ENCODE data around the gene LPCAT3. TPM values are rescaled to one million over a fixed set of nuclear protein-coding genes. Genes with fewer than 3 reads are reported as not detected.
A peak's percentile ranks its signal among the peaks of the same experiment; 100 is the strongest.

The LPCAT3 gene
- total RNA-seq, 1 experiment from 2014 or later = 16.3 TPM

- H3K79me2 ChIP-seq (ENCODE audit: low read length) = no peaks in the 10 kb centered on the region
- no peaks in the 10 kb centered on the region for H3K9me2 ChIP-seq (replicated peaks; ENCODE audit: low read length)
- ChIA-PET POLR2A (ENCODE audit: unreplicated experiment) (no interaction called here), CTCF (no interaction called here)
- no peak within 1 kb of the TSS for H3K9ac ChIP-seq (ENCODE audit: low read length)
- H3K27ac ChIP-seq (ENCODE audit: low read length) = no peak within 1 kb of the TSS
- no peaks in the 10 kb centered on the region for H3F3A ChIP-seq (ENCODE audit: low read length, unreplicated experiment)
- no peak for ATAC-seq
- H4K20me1 ChIP-seq (ENCODE audit: low read length) = no peaks in the 10 kb centered on the region
- H3K4me1 ChIP-seq (ENCODE audit: insufficient read depth, low read length) = peaks cover 5% of the 10 kb centered on the region
- intact Hi-C loops (cut with micrococcal nuclease) = no loop called here
- no peak for DNase-seq
- no TSS peak for BruUV-seq (replicated peaks)
- H3K4me3 ChIP-seq (ENCODE audit: low read length) = no peak within 1 kb of the TSS
- no peak within 1 kb of the TSS for H3K4me2 ChIP-seq (ENCODE audit: low read length)
- TF ChIP-seq CTCF (conservative IDR thresholded peaks at IDR 0.05; ENCODE audit: low read depth, low read length) (no peak), EZH2phosphoT487 (IDR thresholded peaks at IDR 0.05; ENCODE audit: borderline replicate concordance, low read length) (no peak), EZH2 (IDR thresholded peaks at IDR 0.05; ENCODE audit: low read length, unreplicated experiment) (no peak)
- H3K9me3 ChIP-seq (ENCODE audit: low read length) = no peaks in the 10 kb centered on the region
- H3K36me3 ChIP-seq (ENCODE audit: low read depth, low read length) = no peaks in the 10 kb centered on the region
- H3K27me3 ChIP-seq (ENCODE audit: low read length) = no peaks in the 10 kb centered on the region
- no peak within 1 kb of the TSS for H2AFZ ChIP-seq (ENCODE audit: low read length)
Measured at GRCh38 chr12:6950811-6951540, 67.3 kb downstream of the LPCAT3 start, which contains the start of gene PTPN6. Gene PTPN6 (plus strand): TSS chr12:6951356. CDS start chr12:6951513, 157 bp downstream.

GRCh38 chr12:6950401-6950801 is 67.9 kb downstream of the LPCAT3 start:
- Histone ChIP-seq H3K27me3 (ENCODE audit: low read length) (no peaks in the 10 kb centered on the region), H3K27ac (ENCODE audit: low read length) (no peak overlapping the region), H3K9me2 (replicated peaks; ENCODE audit: low read length) (no peaks in the 10 kb centered on the region), H3K9me3 (ENCODE audit: low read length) (no peaks in the 10 kb centered on the region), H2AFZ (ENCODE audit: low read length) (no peak overlapping the region), H4K20me1 (ENCODE audit: low read length) (no peaks in the 10 kb centered on the region), H3K9ac (ENCODE audit: low read length) (no peak overlapping the region), H3K4me3 (ENCODE audit: low read length) (no peak overlapping the region), H3K4me1 (ENCODE audit: insufficient read depth, low read length) (peaks cover 10% of the 10 kb centered on the region), H3K4me2 (ENCODE audit: low read length) (no peak overlapping the region), H3K79me2 (ENCODE audit: low read length) (peaks cover 5% of the 10 kb centered on the region; the same call in 1 of the 2 replicates), H3K36me3 (ENCODE audit: low read depth, low read length) (no peaks in the 10 kb centered on the region), H3F3A (ENCODE audit: low read length, unreplicated experiment) (peaks cover 3% of the 10 kb centered on the region)
- no TSS peak for BruUV-seq (replicated peaks)
- no peak for TF ChIP-seq EZH2 (IDR thresholded peaks at IDR 0.05; ENCODE audit: low read length, unreplicated experiment)
- TF ChIP-seq CTCF (conservative IDR thresholded peaks at IDR 0.05; ENCODE audit: low read depth, low read length) = no peak
- TF ChIP-seq EZH2phosphoT487 (IDR thresholded peaks at IDR 0.05; ENCODE audit: borderline replicate concordance, low read length) = no peak
- ChIA-PET POLR2A (ENCODE audit: unreplicated experiment) (no interaction called here), CTCF (no interaction called here)
- ATAC-seq = no peak
- no peak for DNase-seq
- intact Hi-C loops (cut with micrococcal nuclease) = no loop called here

GRCh38 chr12:6948873-6949594 is 69.2 kb downstream of the LPCAT3 start:
- H3K27ac ChIP-seq (ENCODE audit: low read length) = no peak overlapping the region
- H3K9ac ChIP-seq (ENCODE audit: low read length) = no peak overlapping the region
- H3K27me3 ChIP-seq (ENCODE audit: low read length) = no peaks in the 10 kb centered on the region
- H3K4me3 ChIP-seq (ENCODE audit: low read length) = no peak overlapping the region
- H3K79me2 ChIP-seq (ENCODE audit: low read length) = peaks cover 11% of the 10 kb centered on the region; the same call in 1 of the 2 replicates
- no peak overlapping the region for H3K4me2 ChIP-seq (ENCODE audit: low read length)
- ChIA-PET POLR2A (ENCODE audit: unreplicated experiment) (no interaction called here), CTCF (no interaction called here)
- DNase-seq (no peak), ATAC-seq (no peak)
- H3K9me2 ChIP-seq (replicated peaks; ENCODE audit: low read length) = no peaks in the 10 kb centered on the region
- peaks cover 18% of the 10 kb centered on the region for H3K4me1 ChIP-seq (ENCODE audit: insufficient read depth, low read length)
- BruUV-seq (replicated peaks) = no TSS peak
- no peaks in the 10 kb centered on the region for H4K20me1 ChIP-seq (ENCODE audit: low read length)
- H3F3A ChIP-seq (ENCODE audit: low read length, unreplicated experiment) = peaks cover 9% of the 10 kb centered on the region
- no peaks in the 10 kb centered on the region for H3K36me3 ChIP-seq (ENCODE audit: low read depth, low read length)
- H3K9me3 ChIP-seq (ENCODE audit: low read length) = no peaks in the 10 kb centered on the region
- H2AFZ ChIP-seq (ENCODE audit: low read length) = no peak overlapping the region
- TF ChIP-seq CTCF (conservative IDR thresholded peaks at IDR 0.05; ENCODE audit: low read depth, low read length) (peak; percentile 20; the same call in 1 of the 2 replicates), EZH2phosphoT487 (IDR thresholded peaks at IDR 0.05; ENCODE audit: borderline replicate concordance, low read length) (no peak)
- intact Hi-C loops (cut with micrococcal nuclease) = no loop called here

Data from PC-3 (cell line).